ENCODE data around the gene CES2.

CES2 gene, protein sequence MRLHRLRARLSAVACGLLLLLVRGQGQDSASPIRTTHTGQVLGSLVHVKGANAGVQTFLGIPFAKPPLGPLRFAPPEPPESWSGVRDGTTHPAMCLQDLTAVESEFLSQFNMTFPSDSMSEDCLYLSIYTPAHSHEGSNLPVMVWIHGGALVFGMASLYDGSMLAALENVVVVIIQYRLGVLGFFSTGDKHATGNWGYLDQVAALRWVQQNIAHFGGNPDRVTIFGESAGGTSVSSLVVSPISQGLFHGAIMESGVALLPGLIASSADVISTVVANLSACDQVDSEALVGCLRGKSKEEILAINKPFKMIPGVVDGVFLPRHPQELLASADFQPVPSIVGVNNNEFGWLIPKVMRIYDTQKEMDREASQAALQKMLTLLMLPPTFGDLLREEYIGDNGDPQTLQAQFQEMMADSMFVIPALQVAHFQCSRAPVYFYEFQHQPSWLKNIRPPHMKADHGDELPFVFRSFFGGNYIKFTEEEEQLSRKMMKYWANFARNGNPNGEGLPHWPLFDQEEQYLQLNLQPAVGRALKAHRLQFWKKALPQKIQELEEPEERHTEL

GRCh38 chr16:66935314-66936011 is at the start of gene CES2:
Gene CES2, plus strand, starts transcription at chr16:66935516. Its CDS starts 120 bp downstream, at chr16:66935636.
- TF ChIP-seq CTCF (IDR thresholded peaks at IDR 0.05; ENCODE audit: control extremely low read depth, extremely low read depth, low read depth, missing control alignments), result no peak
- no peak for DNase-seq (ENCODE audit: extremely low spot score)
- ChIA-PET POLR2A (interaction anchor here (0.7 kb wide), 1 partner anchor 55 kb away, joined by 3 read pairs; the partner anchor contains the start of gene PDP2), CTCF (interaction anchor here (1.1 kb wide), 1 partner anchor 22 kb away, joined by 3 read pairs; no protein-coding TSS in a partner anchor)

- CTCF ChIA-PET, result interaction anchor here (1.3 to 2.2 kb wide), 4 partner anchors 9 to 56 kb away, joined by 3 to 10 read pairs (median 4); partner anchors contain the start of gene NAE1
- POLR2A ChIA-PET, result no interaction called here
- TF ChIP-seq CTCF (IDR thresholded peaks at IDR 0.05; ENCODE audit: control extremely low read depth, extremely low read depth, low read depth, missing control alignments), result no peak
- no peak for DNase-seq (ENCODE audit: extremely low spot score)
Measured at GRCh38 chr16:66886321-66886720, 49.0 kb upstream of the CES2 start.

GRCh38 chr16:66886914-66887313 is 48.4 kb upstream of the CES2 start:
- DNase-seq (ENCODE audit: extremely low spot score), result no peak
- TF ChIP-seq CTCF (IDR thresholded peaks at IDR 0.05; ENCODE audit: control extremely low read depth, extremely low read depth, low read depth, missing control alignments), result no peak
- ChIA-PET POLR2A (no interaction called here), CTCF (interaction anchor here (1.3 to 2.2 kb wide), 4 partner anchors 9 to 57 kb away, joined by 3 to 10 read pairs (median 4); partner anchors contain the start of gene NAE1)

- ChIA-PET CTCF (interaction anchor here (1.2 to 2.1 kb wide), 4 partner anchors 14 to 39 kb away, joined by 3 to 10 read pairs (median 4); no protein-coding TSS in a partner anchor), POLR2A (no interaction called here)
- no peak for DNase-seq (ENCODE audit: extremely low spot score)
- no peak for TF ChIP-seq CTCF (IDR thresholded peaks at IDR 0.05; ENCODE audit: control extremely low read depth, extremely low read depth, low read depth, missing control alignments)
Measured at GRCh38 chr16:66888647-66889615, 46.4 kb upstream of the CES2 start.

GRCh38 chr16:66889622-66890021 is 45.7 kb upstream of the CES2 start:
- ChIA-PET CTCF (interaction anchor here (1.2 to 2.1 kb wide), 4 partner anchors 15 to 38 kb away, joined by 3 to 10 read pairs (median 4); no protein-coding TSS in a partner anchor), POLR2A (no interaction called here)
- DNase-seq (ENCODE audit: extremely low spot score), result no peak
- no peak for TF ChIP-seq CTCF (IDR thresholded peaks at IDR 0.05; ENCODE audit: control extremely low read depth, extremely low read depth, low read depth, missing control alignments)
